Measurements from ENCODE around the gene NAA25.
"Not testable (repeated sequence)": the region's sequence is repeated elsewhere in the genome, so short reads cannot be mapped to it uniquely, and the experiment has no call there.

NAA25 gene

DNA sequence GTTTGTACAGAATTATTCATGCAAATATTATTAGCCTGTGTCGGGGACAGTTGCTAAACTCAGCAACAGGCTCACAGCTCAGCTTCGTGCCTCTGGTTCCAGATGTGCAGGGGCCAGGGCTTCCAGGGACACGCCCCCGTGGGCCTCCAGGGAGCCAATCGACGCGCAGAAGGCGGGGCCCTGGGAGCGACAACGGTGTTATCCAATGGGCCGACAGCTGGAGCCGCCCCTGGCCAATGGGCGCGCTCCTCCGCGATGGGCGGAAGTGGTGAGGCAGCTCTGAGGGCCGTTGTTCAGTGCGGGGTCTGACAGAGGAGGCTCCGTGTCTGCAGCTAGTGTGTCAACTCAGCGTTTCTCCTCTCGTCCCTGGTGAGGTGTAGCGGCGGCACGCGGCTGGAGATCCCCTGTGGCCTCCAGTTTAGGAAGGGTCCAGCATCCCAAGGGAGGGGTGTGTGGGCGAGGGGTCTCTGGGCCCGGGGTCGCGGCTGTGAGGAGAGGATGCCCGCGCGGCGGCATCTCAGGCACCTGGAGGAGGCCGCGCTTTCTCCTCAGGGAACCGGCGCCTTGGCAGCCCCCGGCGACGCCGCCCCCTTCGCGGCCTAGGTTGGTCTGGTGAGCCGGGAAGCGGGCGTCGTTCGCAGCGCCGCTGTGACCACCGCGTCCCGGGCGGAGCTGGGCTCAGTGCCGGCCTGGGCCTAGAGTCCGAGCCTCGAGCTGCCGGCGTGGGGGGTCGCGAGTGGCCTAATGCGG, 16.8 kb upstream of the NAA25 start, which contains the start of gene TRAFD1:
TRAFD1 (plus strand) TSS at position 311 of the 750 bp plus-strand sequence. CDS start 4,963 bp downstream, outside the sequence.
- H3K9me3 Mint-ChIP-seq: no peaks in the 10 kb centered on the region
- no peaks in the 10 kb centered on the region for H3K27me3 Mint-ChIP-seq
- H3K4me3 Mint-ChIP-seq: peak within 1 kb of the TSS; percentile 90
- H3K27ac Mint-ChIP-seq: peak within 1 kb of the TSS; percentile 97
- H3K4me1 Mint-ChIP-seq: peaks cover 40% of the 10 kb centered on the region
- H3K36me3 Mint-ChIP-seq: peaks cover 3% of the 10 kb centered on the region

DNA sequence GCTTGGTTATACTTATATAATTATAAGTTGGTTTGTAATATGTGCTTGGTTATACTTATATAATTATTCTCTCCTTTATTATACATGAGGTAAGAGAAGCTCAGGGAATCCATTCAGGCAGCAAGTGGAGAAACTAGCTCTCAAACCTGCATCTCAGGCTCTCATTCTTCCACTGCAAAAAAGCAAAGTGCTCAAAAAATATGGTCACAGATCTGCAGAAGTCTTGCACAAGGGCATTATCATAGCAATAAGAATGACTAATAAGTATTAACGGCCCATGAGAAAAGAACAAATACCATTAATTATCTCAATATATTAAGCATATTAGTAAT, 16.3 kb upstream of the NAA25 start:
- no peaks in the 10 kb centered on the region for H3K9me3 Mint-ChIP-seq
- no peak overlapping the region for H3K27ac Mint-ChIP-seq
- H3K4me3 Mint-ChIP-seq: peak overlapping the region; percentile 90
- H3K4me1 Mint-ChIP-seq: peaks cover 38% of the 10 kb centered on the region
- H3K27me3 Mint-ChIP-seq: no peaks in the 10 kb centered on the region
- peaks cover 3% of the 10 kb centered on the region for H3K36me3 Mint-ChIP-seq

DNA sequence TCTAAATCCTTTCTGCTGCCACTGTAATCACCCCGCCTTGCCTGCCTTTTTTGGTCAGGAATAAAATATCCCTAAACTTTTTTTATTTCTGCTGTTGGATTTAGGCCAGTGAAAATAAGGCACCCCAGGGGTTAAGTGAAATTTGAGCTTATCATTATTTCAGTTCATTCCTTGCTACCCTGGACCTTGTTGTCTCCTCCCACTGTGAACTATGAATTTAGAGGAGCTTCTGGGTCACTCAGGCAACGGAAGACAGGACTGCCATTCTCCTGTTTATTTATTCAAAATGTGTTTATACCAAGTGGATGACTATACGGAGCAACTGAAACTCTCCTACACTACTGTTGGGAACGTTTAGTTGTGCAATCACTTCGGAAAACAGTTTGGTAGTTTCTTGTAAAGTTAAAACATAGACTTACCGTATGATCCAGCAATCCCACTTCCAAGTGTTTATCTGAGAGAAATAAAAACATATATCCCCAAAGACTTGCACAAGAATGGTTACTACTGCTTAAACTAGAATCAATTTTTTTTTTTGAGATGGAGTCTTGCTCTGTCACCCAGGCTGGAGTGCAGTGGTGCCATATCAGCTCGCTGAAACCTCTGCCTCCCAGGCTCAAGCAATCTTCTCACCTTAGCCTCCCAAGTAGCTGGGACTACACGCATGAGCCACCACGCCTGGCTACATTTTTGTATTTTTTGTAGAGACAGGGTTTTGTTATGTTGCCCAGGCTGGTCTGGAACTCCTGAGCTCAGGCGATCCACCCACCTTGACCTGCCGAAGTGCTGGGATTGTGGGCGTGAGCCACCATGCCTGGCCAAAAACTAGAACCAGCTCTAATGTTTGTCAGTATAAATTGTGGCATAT, 14.5 kb upstream of the NAA25 start:
- no peak overlapping the region for H3K4me3 Mint-ChIP-seq
- peaks cover 21% of the 10 kb centered on the region for H3K4me1 Mint-ChIP-seq
- H3K27ac Mint-ChIP-seq: no peak overlapping the region
- H3K36me3 Mint-ChIP-seq: peaks cover 3% of the 10 kb centered on the region
- H3K27me3 Mint-ChIP-seq: no peaks in the 10 kb centered on the region
- H3K9me3 Mint-ChIP-seq: no peaks in the 10 kb centered on the region

DNA sequence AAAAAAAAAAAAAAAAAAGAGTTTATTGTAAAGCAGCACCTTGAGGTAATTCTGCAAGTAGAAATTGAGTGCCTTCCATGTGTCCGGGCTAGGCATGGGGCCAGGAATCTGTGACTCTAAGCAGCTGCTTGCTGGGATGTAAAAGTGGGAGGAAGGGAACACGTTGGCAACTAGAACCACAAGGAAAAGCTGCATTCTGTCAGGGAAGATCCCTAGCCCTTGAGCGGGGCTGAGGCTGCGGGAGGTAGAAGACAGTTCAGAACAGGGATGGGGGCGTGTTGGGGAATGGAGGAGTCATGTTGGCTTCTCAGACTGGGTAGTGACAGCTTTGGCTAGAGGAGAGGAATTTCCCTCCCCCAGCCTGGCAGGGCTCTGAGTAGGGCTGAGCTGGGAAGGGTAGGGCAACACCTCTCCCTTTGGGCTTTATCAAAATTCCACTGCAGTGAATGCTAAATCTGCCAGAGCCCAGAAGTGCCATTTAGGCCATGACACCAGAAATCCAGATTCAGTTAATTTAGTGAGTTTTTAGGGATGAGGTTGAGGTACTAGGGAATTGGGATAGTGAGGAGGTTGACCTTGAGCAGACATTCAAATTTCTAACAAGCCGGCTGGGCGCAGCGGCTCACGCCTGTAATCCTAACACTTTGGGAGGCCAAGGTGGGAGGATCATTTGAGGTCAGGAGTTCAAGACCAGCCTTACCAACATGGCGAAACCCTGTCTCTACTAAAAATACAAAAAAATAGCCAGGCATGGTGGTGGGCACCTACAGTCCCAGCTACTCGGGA, 13.4 kb upstream of the NAA25 start:
- Mint-ChIP-seq H3K27me3 (no peaks in the 10 kb centered on the region), H3K36me3 (peaks cover under 1% of the 10 kb centered on the region), H3K27ac (no peak overlapping the region), H3K9me3 (no peaks in the 10 kb centered on the region), H3K4me3 (no peak overlapping the region), H3K4me1 (peaks cover 17% of the 10 kb centered on the region)

DNA sequence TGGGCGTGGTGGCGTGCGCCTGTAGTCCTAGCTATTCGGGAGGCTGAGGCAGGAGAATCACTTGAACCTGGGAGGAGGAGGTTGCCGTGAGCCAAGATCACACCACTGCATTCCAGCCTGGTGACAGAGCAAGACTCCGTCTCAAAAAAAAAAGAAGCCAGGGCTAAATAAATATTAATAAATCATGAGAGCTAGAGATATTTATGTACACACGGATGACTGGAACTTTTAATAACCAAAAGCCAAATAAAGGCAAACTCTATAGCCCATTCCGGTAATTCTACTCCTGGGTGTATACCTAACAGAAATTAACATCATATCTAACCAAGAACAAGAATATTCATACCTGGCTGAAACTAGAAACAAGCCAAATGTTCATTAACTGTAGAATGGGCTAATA, 9.1 kb upstream of the NAA25 start:
- no peak overlapping the region for H3K27ac Mint-ChIP-seq
- H3K36me3 Mint-ChIP-seq: no peaks in the 10 kb centered on the region
- no peaks in the 10 kb centered on the region for H3K9me3 Mint-ChIP-seq
- no peak overlapping the region for H3K4me3 Mint-ChIP-seq
- H3K27me3 Mint-ChIP-seq: no peaks in the 10 kb centered on the region
- peaks cover 10% of the 10 kb centered on the region for H3K4me1 Mint-ChIP-seq

DNA sequence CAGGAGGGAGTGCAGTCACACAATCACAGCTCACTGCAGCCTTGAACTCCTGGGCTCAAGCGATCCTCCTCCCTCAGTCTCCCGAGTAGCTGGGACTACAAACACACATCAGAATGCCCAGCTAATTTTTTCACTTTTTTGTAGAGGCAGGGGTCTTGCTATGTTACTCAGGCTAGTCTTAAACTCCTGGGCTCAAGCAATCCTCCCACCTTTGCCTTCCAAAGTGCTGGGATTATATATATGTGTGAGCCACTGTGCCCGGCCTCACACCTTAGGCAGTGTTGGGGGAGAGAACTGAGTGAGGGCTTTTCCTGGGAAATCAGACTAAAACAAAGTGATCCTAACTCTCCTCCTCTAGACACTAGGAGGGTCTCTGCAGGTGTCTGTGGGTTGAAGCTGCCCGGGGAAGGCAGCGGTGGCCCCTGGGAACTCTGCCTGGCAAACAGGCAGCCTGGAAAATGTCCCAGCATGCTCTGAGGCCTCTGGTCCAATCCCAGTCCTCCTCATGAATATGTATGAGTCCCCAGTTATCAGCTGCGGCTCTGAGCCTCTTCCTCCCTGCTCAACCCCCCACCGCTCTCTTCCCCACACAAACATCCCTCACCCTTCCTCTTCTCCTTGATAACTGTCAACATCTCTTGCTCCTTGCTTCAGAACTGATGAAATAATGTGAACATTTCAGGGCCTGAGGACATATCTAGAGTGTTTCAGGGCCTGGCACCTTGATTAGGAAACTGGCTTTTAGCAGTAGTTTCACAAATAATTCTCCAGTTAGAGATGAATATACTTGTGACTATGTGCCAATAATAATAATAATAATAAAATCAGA, 7.9 kb upstream of the NAA25 start:
- Mint-ChIP-seq H3K4me3 (peak overlapping the region; percentile 12), H3K36me3 (no peaks in the 10 kb centered on the region), H3K4me1 (peaks cover 14% of the 10 kb centered on the region), H3K27ac (no peak overlapping the region), H3K9me3 (no peaks in the 10 kb centered on the region), H3K27me3 (no peaks in the 10 kb centered on the region)

DNA sequence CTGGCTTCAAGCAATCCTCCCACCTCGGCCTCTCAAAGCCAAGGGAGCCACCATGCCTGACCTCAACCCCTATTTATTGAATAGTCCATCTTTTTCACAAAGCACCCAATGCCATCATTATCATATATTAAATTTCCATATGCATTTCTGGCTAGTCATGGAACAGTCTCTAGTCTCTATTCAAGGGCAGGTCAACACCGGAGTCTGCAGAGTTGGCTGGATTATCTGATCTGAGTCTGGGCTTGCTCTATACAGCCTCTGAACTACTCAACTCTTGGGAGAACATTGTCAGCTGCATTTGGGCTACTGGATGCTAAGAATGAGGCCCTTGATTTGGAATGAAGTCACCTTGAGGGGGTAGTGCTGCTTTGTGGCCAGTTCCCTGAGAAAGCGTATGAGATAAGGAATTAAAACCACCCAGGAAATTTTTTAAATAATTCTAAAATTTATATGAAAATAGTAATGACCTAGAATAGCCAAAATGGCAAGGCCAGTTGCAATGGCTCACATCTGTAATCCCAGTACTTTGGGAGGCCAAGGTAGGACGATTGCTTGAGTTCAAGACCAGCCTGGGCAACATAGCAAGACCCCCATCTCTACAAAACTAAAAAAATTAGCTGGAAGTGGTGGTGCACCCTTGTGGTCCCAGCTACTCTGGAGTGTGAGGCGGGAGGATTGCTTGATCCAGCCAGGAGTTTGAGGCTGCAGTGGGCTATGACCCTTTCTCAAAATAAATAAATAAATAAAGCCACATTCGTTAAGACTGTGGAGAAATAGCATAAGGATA, 6.9 kb upstream of the NAA25 start:
- Mint-ChIP-seq H3K9me3 (no peaks in the 10 kb centered on the region), H3K36me3 (no peaks in the 10 kb centered on the region), H3K27me3 (no peaks in the 10 kb centered on the region), H3K4me1 (peaks cover 17% of the 10 kb centered on the region), H3K27ac (no peak overlapping the region), H3K4me3 (no peak overlapping the region)

DNA sequence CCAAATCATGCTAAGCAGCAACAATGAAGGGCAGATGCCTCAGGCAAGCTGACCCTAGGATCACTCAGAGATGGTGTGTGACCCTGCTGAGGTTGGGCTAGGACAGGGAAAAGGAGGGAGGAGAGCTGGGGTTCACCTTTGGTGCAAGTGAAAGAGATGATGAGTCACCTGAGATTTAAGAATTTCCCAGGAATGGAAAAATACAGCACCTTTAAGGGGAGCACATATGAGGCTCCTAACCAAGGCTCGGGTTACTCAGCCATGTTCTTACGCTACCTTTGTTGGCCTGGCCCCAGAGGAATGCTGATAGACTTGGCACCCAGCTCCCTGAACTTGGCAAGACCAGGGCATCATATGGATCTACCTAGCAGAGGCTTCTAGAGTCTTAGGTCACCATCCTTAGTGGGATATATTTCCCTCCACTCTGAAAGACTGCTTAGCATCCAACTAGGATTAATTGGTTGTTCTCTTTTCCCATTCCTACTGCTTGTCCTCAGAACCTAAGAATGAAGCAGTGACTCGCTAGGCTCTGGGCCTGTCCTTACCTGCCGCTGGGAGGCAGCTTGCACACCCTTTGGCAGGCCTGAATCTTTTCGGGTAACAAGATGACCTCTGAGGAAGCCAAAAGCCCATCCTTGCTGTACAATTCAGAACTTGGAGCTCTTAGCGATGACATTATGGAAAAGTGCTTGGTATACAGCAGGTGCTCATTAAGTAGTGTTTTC, 4.0 kb upstream of the NAA25 start:
- Mint-ChIP-seq H3K9me3 (no peaks in the 10 kb centered on the region), H3K27ac (no peak overlapping the region), H3K4me1 (peaks cover 20% of the 10 kb centered on the region), H3K36me3 (peaks cover under 1% of the 10 kb centered on the region), H3K4me3 (no peak overlapping the region), H3K27me3 (no peaks in the 10 kb centered on the region)

DNA sequence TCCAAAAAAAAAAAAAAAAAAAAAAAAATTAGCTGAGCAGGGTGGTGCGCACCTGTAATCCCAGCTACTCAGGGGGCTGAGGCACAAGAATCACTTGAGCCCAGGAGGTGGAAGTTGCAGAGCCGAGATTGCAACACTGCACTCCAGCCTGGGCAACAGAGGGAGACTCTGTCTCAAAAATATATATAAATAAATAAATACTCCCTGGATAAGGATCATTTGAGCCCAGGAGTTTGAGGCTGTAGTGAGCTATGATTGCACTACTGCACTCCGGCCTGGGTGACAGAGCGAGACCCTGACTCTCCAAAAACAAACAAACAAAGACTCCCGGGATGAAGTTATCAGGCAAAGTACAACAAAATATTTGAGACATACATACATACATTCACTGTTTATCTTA, 3.3 kb upstream of the NAA25 start:
- Mint-ChIP-seq H3K27me3 (no peaks in the 10 kb centered on the region), H3K36me3 (peaks cover 4% of the 10 kb centered on the region), H3K9me3 (no peaks in the 10 kb centered on the region), H3K4me3 (no peak overlapping the region), H3K27ac (no peak overlapping the region), H3K4me1 (peaks cover 22% of the 10 kb centered on the region)

DNA sequence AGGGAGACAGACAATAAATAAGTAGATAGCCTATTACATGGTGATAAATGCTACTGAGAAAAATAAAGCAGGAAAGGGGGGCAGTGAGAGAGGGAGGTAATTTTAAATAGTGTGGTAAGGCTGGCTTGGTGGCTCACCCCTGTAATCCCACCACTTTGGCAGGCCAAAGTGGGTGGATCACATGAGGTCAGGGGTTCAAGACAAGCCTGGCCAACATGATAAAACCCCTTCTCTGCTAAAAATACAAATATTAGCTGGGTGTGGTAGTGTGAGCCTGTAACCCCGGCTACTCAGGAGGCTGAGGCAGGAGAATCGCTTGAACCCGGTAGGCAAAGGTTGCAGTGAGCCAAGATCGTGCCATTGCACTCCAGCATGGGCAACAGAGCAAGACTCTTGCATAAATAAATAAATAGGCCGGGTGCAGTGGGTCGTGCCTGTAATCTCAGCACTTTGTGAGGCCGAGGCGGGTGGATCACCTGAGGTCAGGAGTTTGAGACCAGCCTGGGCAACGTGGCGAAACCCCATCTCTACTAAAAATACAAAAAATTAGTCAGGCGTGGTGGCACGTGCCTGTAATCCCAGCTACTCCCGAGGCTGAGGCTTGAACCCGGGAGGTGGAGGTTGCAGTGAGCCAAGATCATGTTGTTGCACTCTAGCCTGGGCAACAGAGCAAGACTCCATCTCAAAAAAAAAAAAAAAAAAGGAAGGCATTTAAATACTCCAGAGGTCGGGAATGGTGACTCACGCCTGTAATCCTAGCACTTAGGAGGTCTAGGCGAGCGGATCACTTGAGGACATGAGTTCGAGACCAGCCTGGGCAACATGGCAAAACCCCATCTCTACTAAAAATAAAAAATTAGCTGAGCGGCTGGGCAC, 2.4 kb upstream of the NAA25 start:
- not testable (repeated sequence) for H3K36me3 Mint-ChIP-seq, H3K27ac Mint-ChIP-seq, H3K9me3 Mint-ChIP-seq, H3K4me3 Mint-ChIP-seq, H3K27me3 Mint-ChIP-seq
- H3K4me1 Mint-ChIP-seq: peaks cover 23% of the 10 kb centered on the region

DNA sequence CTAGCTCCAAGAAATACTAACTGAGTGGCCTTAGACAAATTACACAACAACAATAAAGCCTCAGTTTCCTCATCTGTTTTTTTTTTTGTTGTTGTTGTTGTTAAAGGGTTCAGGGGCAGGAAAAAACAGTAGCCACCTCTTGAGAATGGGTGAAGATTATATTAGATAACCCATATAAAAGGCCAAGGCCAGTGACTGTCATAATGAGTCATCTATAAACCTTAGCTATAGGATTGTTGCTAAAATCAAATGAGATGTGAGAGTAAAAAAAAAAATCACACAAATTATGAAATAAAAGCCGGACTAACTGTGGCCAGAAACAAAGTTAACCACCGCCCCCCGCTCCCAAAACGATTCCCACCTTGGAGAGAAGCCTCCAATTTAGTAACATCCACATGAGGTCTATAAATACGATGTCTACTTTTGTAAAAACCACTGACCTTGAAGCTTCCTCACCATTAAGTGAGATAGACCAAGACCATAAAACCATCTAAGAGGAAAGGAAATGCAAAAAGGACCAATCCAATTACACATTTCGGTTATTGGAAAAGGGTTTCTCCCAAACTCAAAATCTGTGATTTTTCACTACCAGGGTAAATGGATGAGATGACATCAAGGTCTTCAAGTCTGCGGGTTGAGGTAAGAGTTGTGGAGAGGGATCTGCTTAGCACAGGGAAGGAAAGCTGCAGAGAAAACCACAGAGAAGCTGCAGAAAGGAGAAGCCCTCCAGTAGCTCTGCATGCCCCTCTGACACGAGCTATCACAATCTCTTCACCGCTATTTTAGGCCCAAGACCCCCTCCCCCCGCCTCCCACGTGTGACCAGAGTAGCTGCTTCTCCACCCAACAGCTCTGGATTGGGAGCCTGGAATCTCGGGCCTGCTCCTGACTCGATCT, 1.0 kb downstream of the NAA25 start:
- peaks cover 49% of the 10 kb centered on the region for H3K4me1 Mint-ChIP-seq
- H3K9me3 Mint-ChIP-seq: no peaks in the 10 kb centered on the region
- peak overlapping the region; percentile 96 for H3K27ac Mint-ChIP-seq
- H3K36me3 Mint-ChIP-seq: peaks cover 14% of the 10 kb centered on the region
- peak overlapping the region; percentile 97 for H3K4me3 Mint-ChIP-seq
- no peaks in the 10 kb centered on the region for H3K27me3 Mint-ChIP-seq

DNA sequence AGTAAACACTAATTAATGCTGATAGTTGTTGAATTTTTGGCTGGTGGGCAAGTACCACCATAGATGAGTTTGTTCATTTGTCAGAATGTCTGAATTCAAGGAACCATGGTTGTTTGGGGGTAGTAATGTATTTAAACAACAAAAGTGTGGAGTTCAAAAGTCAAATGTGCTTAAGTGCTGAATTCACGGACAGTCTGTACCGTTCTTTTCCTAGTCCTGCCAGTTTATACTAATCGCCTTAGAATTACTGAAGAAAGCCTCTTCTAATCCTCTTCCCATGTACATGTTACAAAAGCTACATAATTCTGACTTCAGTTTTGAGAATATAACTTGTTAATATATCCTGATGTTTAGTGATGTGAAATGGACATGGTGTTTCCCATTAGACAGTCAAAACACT, 2.7 kb downstream of the NAA25 start:
- H3K27ac Mint-ChIP-seq: peak overlapping the region; percentile 26
- H3K27me3 Mint-ChIP-seq: no peaks in the 10 kb centered on the region
- peak overlapping the region; percentile 97 for H3K4me3 Mint-ChIP-seq
- peaks cover 47% of the 10 kb centered on the region for H3K4me1 Mint-ChIP-seq
- peaks cover 17% of the 10 kb centered on the region for H3K36me3 Mint-ChIP-seq
- no peaks in the 10 kb centered on the region for H3K9me3 Mint-ChIP-seq
